NCI-H2107 treated with DMSO at 0.1 percent for 48 hours (cell line): ENCODE data around the gene TLR9.

Source experiments
- DNase-seq: peaks from one replicate; lab custom pipeline; 2025; ENCODE audit not compliant: unreplicated experiment; lab: John Stamatoyannopoulos, UW

TLR9 gene

DNA sequence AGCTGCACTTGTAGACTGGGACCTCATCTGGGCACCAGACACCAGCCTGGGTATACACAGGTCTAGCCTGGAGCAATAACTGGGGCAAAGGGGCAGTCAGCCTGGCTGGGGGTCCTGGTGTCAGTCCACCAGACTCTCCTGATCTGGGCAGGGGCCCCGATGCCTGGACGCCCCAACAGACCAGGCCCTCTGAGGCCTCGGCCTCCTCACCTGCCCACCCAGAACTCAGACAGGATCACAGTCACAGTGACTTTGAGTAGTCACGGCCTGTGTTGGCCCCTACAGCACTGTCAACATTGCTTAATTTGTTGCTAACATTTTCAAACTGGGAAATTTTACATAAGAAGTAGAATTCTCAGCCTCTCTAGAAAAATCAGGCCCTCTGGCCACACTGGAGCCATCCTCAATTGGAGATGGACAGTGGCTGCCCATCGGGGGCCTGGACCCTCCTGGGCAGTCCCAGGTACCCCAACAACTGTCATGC is 7.7 kb upstream of the TLR9 start:
- DNase-seq = no peak

DNA sequence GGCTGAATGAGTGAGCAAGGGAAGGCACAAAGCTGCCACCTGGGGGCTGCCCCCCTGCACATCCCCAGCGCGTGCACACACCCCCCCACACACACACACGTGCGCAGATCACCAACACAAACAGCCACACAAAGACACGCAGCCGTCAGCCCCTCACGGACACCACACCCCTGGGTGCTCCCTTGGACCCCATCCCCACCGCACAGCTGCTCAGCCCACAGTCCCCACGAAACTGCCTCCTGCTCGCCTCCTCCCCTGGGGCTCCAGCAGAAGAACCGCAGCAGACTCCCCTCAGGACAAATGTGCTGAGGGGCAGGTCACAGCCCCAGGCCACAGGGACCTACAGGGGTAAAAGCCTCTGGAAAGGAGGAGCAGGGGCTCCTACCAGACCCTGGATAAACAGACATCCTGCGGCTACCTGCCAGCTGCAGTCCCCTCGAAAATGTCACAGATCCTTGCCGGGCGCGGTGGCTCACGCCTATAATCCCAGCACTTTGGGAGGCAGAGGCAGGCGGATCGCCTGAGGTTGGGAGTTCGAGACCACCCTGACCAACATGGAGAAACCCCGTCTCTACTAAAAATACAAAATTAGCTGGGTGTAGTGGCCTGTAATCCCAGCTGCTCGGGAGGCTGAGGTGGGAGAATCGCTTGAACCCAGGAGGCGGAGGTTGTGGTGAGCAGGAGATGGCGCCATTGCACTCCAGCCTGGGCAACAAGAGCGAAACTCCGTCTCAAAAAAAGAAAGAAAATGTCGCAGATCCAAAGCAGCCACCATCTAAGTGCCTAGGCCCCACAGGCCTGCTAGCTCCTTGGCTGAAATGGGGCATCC is 7.0 kb upstream of the TLR9 start:
- DNase-seq = no peak

DNA sequence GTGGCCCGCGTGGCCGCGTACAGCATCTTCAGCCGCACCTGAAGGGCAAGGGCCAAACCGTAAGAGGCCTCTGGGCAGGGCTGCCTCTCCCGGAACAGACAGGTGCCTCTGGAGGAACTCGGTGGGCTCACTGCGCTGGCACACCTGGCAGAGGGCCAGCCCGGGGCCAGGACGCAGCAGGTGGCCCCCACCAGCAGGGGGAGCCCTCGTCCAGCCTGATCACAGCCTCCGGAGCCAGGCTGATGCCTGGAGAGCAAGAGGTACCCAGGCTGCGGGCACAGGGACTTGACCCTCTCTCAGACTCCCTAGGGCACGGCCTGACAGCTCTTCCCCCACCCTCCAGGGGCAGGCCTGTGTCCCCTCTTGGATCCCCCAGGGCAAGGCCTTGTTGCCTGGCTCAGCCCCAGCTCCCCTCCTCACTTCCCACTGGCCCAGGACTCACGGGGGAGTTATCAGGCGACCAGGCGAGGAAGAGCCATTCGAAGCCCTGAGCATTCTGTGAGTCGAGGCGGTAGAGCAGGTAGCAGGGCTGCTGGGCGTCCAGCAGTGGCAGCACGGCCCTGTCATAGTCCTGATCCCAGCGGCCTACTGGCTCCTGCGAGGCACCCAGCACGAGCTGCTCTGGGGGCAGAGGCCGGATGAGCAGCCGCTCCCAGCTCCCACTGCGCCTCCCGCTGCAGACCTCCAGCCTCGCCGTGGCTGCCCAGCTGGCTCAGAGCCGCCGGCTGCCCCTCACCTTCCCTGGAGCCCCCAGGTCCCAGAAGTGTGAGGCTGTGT is 6.2 kb upstream of the TLR9 start:
- no peak for DNase-seq

DNA sequence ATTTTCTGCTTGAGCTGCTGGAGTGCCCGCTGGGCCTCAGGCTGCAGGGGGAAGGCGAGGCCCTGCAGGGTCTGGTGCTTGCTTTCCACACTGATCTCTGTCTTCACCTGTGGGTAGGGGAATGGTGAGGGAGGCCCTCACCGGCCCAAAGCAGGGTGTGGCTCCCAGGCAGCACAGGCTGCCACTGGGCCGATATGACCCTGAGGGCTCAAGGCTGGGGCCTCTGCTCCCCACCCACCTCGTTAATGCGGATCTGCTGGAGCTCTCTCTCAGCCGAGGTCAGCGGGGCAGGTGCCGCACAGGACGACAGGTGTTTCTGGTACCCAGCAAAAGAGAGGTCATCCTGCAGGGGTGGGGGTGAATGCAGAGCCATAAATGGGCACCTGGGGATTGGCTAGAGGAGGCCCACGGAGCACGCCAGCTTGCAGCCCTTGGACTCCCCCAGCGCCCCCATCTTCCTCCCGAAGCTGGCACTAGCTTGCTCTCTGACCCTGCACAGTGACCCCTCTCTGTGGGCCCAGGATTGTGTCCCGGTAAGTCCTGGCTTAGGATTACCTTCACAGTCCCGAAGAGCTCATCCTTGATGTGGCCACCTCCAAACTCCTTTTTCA is 5.5 kb upstream of the TLR9 start:
- no peak for DNase-seq

DNA sequence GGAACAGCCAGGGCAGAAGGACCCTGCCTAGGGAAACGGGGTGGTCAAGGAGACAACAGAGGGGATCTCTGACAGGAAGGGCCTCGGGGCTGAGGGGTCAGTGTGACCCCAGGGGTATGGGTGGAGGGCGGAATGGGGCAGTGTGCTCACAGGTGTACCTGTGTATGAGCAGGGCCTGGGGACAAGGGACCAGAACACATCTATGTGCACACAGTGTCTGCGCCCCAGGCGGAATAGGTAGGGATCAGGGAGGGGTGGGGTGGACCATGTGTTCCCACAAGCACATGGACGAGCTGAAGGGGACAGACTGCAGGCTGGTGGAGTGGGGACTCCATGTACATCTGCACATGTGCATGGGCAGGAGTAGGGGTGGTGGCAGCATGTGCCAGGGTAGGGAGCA is 5.0 kb upstream of the TLR9 start:
- DNase-seq = no peak

DNA sequence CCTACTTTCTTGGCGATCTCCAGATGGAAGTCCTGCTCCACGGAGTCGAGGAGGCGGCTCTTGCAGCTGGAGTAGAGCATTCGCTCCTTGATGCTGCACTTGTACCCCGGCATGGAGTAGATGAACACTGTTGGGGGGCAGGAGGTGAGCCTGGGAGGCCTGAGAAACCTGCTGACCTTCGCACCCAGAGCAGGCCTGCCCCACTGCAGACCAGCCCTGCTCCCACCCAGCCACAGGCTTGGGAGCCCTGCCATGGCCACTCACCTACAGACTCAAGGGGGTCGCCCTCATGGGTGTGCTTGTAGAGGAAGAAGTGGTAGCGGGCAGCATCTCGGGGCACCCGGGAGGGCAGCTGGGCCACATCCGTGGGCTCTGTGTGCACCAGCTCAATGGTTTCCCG is 4.2 kb upstream of the TLR9 start:
- DNase-seq = no peak

DNA sequence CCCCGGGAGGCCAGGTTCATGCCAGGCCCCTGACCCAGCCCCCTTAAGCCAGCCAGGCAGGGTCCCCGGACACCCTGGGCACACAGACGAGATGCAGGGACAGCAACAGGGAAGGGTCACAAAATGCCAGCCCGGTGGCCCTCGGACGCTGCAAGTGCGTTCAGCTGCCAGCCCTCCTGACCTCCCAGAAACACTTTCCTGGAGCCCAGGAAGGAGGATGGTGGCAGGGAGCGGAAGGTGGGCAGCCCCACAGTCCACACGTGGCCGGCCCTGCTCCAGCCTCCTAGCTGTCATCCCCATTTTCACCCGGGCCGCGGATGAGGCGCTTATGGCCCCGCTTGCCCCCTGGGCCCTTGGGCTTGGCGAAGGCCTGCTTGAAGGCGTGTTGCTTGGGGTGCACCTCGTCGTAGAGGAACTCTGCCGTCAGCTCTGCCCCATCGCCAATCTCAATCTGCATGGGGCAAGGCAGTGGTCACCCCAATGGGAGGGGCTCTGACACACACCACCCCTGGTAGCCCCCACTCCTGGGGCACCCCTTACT is 3.4 kb upstream of the TLR9 start:
- DNase-seq = no peak

DNA sequence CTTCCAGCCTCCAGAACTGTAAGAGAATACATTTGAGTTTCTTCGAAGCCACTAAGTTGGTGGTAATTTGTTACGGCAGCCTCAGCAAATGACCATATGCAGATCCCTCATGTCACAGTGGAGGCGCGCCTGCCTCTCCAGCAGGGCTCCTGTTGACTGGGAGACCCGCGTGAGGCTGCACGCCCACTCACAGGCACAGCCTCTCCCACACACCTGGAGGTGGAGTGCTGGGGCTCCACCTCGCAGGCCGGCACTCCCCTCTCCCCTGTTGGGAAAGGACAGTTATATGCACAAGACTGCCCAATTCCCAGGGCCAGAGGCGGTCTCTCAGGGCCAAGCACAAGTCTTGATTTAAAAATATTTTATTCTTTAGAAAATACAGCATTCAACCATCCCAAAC is 2.8 kb upstream of the TLR9 start:
- DNase-seq = no peak

DNA sequence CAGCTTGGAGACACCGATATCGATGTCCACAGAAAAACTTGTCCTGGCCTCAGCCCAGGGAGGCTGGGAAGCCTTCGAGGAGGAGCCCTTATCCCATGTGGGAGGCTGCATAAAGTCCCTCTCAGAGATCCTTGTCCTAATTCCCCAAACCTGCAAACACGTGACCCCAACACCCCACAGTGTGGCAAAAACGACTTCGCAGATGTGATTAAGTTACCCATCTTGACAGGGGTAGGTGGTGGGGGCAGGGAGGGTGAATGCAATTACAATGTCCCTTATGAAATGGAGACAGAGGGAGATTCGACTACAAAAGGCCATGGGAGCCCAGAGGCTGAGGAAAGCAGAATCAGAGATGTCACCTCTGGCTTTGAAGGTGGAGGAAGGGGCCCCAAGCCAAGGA is 2.3 kb upstream of the TLR9 start:
- no peak for DNase-seq

DNA sequence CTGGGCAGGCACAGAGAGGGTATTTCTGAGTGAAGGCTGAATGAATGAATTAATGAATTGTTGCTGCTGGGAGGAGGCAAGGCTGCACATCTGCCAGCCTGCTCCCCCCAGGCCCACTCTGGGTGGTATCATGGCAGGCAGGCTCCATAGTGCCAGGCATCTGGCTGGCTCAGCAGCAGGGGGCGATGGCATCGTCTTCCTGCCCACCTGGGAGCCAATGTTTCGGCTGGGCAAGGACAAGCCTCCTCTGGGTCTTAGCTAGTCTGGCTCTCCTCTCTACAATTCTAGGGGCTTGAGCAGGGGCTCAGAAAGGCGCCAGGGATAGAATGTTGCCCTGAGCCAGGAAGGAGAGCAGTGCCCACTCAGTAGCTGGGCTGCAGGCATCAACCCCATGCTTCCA is 1.7 kb upstream of the TLR9 start:
- no peak for DNase-seq

DNA sequence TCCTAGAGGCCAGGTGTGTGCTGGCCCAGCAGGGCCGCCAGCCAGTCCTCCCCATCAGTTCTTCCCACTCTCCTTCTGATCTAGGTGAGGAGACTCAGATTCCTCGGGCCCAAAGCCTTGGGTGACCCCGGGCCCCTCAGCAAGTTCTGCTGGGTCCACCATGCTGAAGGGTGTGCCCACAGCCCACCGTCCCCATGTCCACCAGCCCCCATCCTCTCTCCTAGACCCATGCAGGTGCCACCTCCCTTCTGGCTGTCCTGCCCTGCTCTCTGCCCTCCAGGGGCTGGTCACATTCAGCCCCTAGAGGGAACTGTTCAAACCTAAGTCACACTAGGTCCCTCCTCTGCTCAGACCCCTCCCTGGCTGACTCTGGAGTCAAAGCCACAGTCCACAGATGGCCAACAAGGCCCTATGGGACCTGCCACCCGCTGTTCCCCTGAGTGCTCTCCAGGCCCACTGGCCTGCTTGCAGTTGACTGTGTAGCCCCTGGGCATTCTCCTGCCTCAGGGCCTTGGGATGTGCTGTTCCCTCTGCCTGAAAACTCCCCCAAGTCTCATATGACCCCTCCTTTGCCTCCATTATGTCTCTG is 878 bp upstream of the TLR9 start:
- no peak for DNase-seq

DNA sequence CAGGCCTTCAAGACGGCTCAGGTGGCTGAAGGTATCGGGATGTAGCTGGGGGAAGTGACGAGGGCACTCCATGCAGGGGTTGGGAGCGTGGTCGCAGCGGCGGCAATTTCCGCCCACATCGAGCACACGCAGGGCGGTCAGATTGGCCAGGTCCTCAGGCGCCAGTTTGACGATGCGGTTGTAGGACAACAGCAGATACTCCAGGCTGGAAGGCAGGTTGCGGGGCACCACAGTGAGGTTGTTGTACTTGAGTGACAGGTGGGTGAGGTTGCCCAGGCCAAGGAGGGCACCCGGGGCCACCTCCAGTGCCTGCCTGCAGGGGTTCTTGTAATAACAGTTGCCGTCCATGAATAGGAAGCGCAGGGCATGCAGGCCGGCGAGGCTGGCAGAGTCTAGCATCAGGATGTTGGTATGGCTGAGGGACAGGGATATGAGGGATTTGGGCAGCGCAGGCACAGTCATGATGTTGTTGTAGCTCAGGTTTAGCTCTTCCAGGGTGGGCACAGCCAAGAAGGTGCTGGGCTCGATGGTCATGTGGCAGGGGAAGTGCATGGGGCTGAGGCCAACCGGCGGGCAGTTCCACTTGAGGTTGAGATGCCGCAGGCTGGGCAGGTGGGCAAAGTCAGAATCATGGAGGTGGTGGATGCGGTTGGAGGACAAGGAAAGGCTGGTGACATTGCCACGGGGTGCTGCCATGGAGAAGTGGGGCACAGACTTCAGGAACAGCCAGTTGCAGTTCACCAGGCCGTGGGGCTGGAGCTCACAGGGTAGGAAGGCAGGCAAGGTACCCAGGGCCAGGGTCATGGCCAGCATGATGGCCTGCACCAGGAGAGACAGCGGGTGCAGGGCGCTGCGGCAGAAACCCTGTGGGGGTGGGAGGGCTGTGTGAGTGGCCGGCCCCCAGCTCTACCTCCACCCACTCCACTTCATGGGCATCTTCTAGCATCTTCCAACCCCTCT is 1.7 kb downstream of the TLR9 start:
- no peak for DNase-seq

DNA sequence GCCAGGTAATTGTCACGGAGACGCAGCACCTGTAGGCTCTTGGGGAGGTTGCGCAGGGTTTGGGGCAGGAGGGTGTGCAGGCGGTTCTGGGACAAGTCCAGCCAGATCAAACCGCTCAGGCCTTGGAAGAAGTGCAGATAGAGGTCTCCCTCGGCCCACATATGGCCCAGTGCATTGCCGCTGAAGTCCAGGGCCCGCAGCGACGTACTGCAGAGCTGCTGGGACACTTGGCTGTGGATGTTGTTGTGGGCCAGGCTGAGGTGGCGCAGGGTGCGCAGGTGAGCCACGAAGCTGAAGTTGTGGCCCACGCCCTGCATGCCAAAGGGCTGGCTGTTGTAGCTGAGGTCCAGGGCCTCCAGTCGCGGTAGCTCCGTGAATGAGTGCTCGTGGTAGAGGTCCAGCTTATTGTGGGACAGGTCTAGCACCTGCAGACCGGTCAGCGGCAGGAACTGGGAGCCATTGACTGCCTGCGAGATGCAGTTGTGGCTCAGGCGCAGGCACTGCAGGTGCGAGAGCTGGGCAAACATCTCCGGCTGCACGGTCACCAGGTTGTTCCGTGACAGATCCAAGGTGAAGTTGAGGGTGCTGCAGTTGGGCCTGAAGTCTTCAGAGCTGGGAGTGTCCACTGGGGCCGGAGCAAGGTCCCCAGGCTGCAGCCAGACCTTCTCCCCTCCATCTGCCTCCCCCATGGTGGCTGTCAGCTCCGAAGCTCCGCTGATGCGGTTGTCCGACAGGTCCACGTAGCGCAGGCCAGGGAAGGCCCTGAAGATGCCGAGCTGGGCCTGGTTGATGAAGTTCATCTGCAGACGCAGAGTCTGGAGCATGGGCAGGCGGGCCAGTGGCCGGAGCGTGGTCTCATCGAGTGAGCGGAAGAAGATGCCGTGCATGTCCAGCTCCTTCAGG is 2.9 kb downstream of the TLR9 start:
- no peak for DNase-seq

DNA sequence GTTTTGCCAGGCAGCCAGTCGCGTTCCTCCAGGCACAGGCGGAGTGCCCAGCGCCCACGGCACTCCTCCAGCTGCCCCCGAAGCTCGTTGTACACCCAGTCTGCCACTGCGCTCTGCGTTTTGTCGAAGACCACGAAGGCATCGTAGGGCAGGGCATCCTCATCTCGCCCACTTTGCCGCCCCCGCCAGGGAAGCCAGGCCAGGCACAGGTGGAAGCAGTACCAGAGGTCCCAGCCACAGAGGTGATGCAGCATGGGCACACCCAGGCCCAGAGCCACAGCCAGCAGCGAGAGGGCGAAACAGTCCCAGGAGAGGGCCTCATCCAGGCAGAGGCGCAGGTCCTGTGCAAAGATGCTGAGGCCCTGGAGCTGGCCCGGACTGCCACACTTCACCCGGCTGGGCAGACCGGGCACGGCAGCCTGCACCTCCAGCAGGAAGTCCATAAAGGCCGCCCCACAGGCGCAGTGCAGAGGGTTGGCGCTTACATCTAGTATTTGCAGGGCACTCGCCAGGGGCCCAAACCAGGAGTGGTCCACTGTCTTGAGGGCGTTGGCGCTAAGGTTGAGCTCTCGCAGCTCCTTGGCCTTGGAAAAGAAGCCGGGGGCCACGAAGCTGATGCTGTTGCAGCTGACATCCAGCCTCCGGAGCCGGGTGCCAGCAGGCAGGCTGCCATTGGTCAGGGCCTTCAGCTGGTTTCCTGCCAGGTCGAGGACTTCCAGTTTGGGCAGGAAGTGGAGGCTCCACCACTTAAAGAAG is 3.7 kb downstream of the TLR9 start:
- DNase-seq = no peak

DNA sequence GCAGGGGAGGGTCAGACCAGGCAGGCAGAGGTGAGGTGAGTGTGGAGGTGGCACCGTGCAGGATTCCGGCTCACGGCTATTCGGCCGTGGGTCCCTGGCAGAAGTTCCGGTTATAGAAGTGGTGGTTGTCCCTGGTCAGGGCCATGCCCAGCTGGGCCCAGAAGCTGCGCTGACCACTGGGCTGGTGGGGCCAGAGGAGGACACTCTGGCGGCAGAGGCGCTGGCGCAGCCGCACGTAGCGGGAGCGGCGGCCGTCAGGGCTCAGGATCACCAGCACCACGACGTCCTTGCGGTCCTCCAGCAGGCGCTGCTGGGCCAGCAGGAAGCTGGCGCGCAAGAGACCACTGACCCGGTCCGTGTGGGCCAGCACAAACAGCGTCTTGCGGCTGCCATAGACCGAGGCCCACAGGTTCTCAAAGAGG is 4.3 kb downstream of the TLR9 start:
- DNase-seq = no peak

DNA sequence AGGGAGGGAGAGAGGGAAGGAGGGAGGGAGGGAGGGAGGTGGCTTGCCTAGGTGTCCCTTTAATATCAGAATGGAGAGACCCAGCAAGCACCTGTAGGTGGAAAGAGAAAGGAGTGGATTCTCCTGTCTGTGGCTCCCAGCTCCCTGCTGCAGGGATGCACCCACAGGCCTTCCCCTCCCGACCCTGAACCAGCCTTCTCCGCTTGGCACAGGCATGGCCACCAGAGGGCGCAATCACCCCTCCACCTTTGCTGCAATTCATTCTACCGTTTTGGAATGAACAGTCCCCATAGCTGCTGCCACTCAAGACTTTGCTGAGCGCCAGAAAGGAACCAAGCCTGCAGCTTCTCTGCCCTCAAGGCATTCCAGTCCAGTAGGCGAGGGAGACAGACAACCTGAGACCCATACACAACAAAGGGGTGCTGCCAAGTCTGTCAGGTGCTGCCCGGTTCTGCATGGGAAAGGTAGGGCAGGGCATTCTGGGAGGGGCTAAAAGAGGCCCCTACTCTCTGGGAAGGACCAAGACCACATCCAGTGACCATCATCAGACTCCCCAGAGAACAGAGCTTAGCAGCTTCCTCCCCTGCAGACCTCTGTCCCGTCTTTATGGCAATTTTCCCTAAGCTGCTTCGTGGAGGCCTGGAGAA is 4.9 kb downstream of the TLR9 start:
- peak; percentile 43 for DNase-seq

DNA sequence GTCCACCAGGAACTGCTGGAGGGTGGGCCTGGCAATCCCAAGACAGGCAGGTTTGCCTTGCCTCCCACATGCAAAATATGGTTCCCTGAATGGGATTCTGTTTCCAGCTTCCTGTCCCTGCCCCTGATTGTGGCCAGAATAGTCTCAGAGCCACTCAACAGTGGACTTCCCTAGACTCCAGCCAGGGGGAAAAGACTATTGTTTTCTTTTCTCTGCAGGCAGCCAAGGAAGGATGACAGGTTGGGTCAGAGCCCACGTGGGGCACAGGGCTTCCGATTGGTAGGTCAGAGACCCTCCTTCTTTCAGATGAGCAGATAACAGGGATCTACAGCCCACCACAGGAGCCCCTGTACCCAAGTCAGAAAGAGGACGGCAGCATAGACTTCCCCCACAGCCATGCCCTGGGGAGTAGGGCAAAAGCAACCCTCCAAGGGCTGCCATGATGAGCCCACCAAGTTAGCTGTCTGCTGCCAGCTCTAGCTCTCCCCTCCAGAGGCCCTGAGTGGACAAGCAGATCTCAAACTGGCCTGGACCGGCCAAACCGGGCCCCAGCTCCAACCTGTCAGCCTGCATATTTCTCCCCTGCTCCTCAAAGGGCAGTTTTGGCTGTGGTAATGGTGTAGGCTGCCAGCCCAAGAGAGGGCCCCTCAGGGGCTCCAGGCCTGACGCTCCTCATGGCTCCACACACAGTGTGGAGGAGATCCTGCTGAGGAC is 6.4 kb downstream of the TLR9 start:
- no peak for DNase-seq
